Stimulated activated CD4-positive, alpha-beta T cell treated with anti-CD3 and anti-CD28 coated beads, TNF-alpha, amount 100 ng/mL, for 1 hour (primary cell): ENCODE data around the gene OR10A5.
"Not testable (repeated sequence)": the region's sequence is repeated elsewhere in the genome, so short reads cannot be mapped to it uniquely, and the experiment has no call there.

Experiments used
- DNase-seq, 3 donors: peaks; one replicate each; pipeline ENCODE4 v3.0.0-alpha.2; 2020; ENCODE audit warnings: low read depth in 3 of 3, low spot score in 1 of 3

The OR10A5 gene, protein sequence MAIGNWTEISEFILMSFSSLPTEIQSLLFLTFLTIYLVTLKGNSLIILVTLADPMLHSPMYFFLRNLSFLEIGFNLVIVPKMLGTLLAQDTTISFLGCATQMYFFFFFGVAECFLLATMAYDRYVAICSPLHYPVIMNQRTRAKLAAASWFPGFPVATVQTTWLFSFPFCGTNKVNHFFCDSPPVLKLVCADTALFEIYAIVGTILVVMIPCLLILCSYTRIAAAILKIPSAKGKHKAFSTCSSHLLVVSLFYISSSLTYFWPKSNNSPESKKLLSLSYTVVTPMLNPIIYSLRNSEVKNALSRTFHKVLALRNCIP

GRCh38 chr11:6845383-6845782, at the start of gene OR10A5:
Gene OR10A5, plus strand, starts transcription at chr11:6845683. Its CDS starts 0 bp downstream, at chr11:6845683.
- no peak for DNase-seq

DNA sequence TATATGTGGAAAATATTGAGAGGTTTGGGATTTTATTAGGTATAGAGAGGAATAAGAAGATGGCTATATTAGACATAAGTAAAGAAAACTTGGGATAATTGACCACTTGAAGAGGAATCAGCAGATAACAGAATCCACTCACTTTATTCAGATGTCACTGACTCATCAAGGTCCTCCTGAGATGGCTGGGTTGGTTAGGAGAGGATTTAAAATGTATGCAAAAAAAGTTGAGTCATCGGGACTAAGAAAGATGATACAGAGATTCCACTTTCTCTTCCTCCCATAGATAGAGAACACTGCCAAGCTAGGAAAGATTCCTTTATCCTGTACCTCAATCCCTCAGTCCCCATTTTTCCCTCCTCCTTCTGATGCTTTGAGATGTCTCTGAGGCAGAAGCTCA, 46.1 kb upstream of the OR10A5 start, which contains the start of gene OR6A2:
OR6A2 (minus strand) TSS at position 288 of the 400 bp plus-strand sequence. CDS start 3,981 bp downstream, outside the sequence.
- no peak for DNase-seq

- not testable (repeated sequence) for DNase-seq
Measured at GRCh38 chr11:6801075-6801474, 44.4 kb upstream of the OR10A5 start.

DNA sequence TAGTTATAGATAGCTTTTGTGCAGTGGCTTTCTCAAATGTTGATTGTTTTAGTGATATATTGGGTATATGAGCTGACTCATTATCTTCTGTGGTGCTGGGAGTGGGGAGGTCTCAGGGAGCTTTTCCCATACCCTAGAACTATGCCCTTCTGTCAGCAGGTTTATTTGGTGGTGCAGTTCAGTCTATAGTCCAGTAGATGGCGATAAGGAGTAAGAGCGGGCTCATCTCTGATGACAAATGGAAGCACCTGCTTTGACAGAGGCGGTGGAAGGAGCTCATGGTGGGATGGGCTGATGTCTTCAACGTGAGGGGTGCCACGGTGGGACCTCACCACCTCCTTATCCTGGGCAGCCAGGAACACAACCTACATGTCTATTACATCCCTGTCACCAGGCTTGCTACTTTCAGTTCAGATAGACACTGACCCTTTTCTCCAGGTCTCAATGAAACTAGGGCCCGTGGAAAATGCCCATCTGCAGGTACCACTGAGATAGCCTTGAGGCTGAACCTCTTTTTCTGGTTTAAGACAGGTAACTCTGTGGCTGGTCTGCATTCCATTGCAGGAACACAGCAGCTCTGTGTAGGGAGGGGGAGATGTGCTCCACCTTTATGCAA, 33.0 kb upstream of the OR10A5 start:
- peak in 1 of 3 donors; percentile 6 for DNase-seq

GRCh38 chr11:6813656-6814055, 31.8 kb upstream of the OR10A5 start:
- DNase-seq = no peak

DNA sequence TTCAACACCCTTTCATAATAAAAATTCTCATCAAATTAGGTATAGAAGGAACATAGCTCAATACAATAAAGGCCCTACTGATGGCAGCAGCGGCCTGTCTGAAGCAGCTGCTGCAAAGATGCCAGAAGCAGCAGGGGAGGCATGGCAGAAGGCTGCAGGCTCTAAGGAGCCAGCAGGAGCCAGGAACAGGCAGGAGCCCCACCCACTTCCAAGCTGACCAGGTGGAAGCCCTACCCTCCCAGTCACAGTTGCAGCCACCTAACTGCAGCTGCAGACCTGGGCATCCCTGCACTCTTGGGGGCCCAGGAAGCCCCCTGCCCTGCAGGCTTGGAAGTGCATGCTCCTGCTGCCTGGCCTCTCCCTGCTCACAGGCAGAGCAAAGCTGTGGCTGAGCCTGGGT, 27.8 kb upstream of the OR10A5 start:
- DNase-seq = no peak

DNA sequence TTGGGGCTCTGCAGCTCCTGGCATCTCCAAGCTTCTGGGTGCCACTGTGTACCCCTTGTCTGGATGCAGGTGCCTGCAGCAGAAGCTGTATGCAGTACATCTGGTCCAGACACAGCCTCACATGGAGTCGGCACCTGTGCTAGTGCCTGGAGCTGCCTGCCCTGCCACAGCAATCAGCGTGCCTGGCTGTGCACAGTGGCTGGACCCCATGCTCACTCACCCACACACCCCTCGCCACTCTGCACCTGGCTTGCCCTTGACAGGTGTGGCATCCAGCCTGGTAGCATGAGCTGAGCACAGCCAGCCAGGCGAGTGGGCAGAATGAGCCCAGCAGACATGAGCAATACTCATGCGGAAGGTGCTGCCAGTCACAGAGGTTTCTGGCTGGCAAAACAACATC, 26.5 kb upstream of the OR10A5 start:
- DNase-seq = no peak

- DNase-seq = no peak
Measured at GRCh38 chr11:6824136-6824823, 21.2 kb upstream of the OR10A5 start.

- DNase-seq = no peak
Measured at GRCh38 chr11:6825231-6825744, 20.2 kb upstream of the OR10A5 start.

GRCh38 chr11:6828103-6828502, 17.4 kb upstream of the OR10A5 start:
- no peak for DNase-seq

- DNase-seq = no peak
Measured at GRCh38 chr11:6833356-6833755, 12.1 kb upstream of the OR10A5 start.

GRCh38 chr11:6834021-6834420, 11.5 kb upstream of the OR10A5 start:
- no peak for DNase-seq

- DNase-seq = no peak
Measured at GRCh38 chr11:6841694-6842093, 3.8 kb upstream of the OR10A5 start.

- no peak for DNase-seq
Measured at GRCh38 chr11:6843670-6844069, 1.8 kb upstream of the OR10A5 start.

- no peak for DNase-seq
Measured at GRCh38 chr11:6844356-6844755, 1.1 kb upstream of the OR10A5 start.

GRCh38 chr11:6850526-6850925, 5.0 kb downstream of the OR10A5 start:
- no peak for DNase-seq

- not testable (repeated sequence) for DNase-seq
Measured at GRCh38 chr11:6854801-6855200, 9.3 kb downstream of the OR10A5 start.

- no peak for DNase-seq
Measured at GRCh38 chr11:6855971-6856541, 10.6 kb downstream of the OR10A5 start.

GRCh38 chr11:6856871-6857270, 11.4 kb downstream of the OR10A5 start:
- no peak for DNase-seq

- DNase-seq = no peak
Measured at GRCh38 chr11:6862961-6863360, 17.5 kb downstream of the OR10A5 start, which contains the start of gene OR10A2. Gene OR10A2, plus strand, starts transcription at chr11:6863057. Its CDS starts 6,698 bp downstream, at chr11:6869755.

GRCh38 chr11:6864438-6864837, 19.0 kb downstream of the OR10A5 start:
- DNase-seq = no peak
